EH (cell line): ENCODE measurements around the gene ZNF132.
"Not testable (repeated sequence)": the region's sequence is repeated elsewhere in the genome, so short reads cannot be mapped to it uniquely, and the experiment has no call there.

Experiments
- DNase-seq: peaks from one replicate; pipeline ENCODE4 v3.0.0-alpha.2; 2015; ENCODE audit warnings: low read depth

The ZNF132 gene

GRCh38 chr19:58406818-58407657 lies 32.9 kb downstream of the ZNF132 start:
- DNase-seq = peak; percentile 19

GRCh38 chr19:58403920-58404478 lies 36.0 kb downstream of the ZNF132 start:
- not testable (repeated sequence) for DNase-seq

GRCh38 chr19:58401840-58402421 lies 38.0 kb downstream of the ZNF132 start:
- no peak for DNase-seq

GRCh38 chr19:58400916-58401839 lies 38.8 kb downstream of the ZNF132 start:
- DNase-seq = peak; percentile 99

GRCh38 chr19:58400316-58400915 lies 39.5 kb downstream of the ZNF132 start:
- no peak for DNase-seq

- DNase-seq = no peak
Observed at GRCh38 chr19:58399903-58400302, 40.0 kb downstream of the ZNF132 start.

- DNase-seq = no peak
Observed at GRCh38 chr19:58398545-58398944, 41.4 kb downstream of the ZNF132 start.

- no peak for DNase-seq
Observed at GRCh38 chr19:58398087-58398486, 41.9 kb downstream of the ZNF132 start.

- no peak for DNase-seq
Observed at GRCh38 chr19:58397533-58398037, 42.4 kb downstream of the ZNF132 start.

GRCh38 chr19:58396691-58397532 lies 43.0 kb downstream of the ZNF132 start:
- DNase-seq = no peak

- DNase-seq = no peak
Observed at GRCh38 chr19:58395979-58396627, 43.9 kb downstream of the ZNF132 start.

- no peak for DNase-seq
Observed at GRCh38 chr19:58395220-58395978, 44.6 kb downstream of the ZNF132 start, which contains the start of gene RNF225. Gene RNF225 (plus strand): TSS chr19:58395656. CDS start chr19:58396090, 434 bp downstream.

- no peak for DNase-seq
Observed at GRCh38 chr19:58394821-58395219, 45.1 kb downstream of the ZNF132 start.

- DNase-seq = no peak
Observed at GRCh38 chr19:58393725-58394033, 46.3 kb downstream of the ZNF132 start.

- DNase-seq = no peak
Observed at GRCh38 chr19:58392945-58393724, 46.8 kb downstream of the ZNF132 start.

- no peak for DNase-seq
Observed at GRCh38 chr19:58388175-58388526, 51.8 kb downstream of the ZNF132 start.

GRCh38 chr19:58387338-58388174 lies 52.4 kb downstream of the ZNF132 start:
- DNase-seq = peak; percentile 21
